NCI-H446 (cell line): ENCODE measurements around the gene PDZD4.

Source experiments
- DNase-seq, 2 experiments: peaks; one replicate each; lab custom pipeline; 2025; lab: John Stamatoyannopoulos, UW

PDZD4 gene

GRCh38 chrX:153755136-153755535 lies 75.2 kb downstream of the PDZD4 start:
- no peak for DNase-seq
